ENCODE data around the gene EMILIN3.

- TF ChIP-seq SUZ12 (IDR thresholded peaks at IDR 0.05) (no peak), BHLHE40 (IDR thresholded peaks at IDR 0.05; ENCODE audit: borderline replicate concordance) (no peak), FOXM1 (IDR thresholded peaks at IDR 0.05; ENCODE audit: borderline replicate concordance) (no peak), L3MBTL2 (conservative IDR thresholded peaks at IDR 0.05) (no peak), ZNF384 (IDR thresholded peaks at IDR 0.05) (no peak)
Observed at GRCh38 chr20:41411391-41411847, 44.8 kb upstream of the EMILIN3 start.

Measured in HEK293T (cell line).